GM21717 (cell line): ENCODE results near the gene CEP128.
A peak's percentile ranks its signal among the peaks of the same experiment; 100 is the strongest.
"Not testable (repeated sequence)": the region's sequence is repeated elsewhere in the genome, so short reads cannot be mapped to it uniquely, and the experiment has no call there.

Experiments
- ATAC-seq: cut with Tn5 transposase; IDR thresholded peaks from one replicate; pipeline ENCODE4 v1.9.1; 2021; ENCODE audit warnings: mild to moderate bottlenecking, moderate library complexity; ENCODE audit not compliant: unreplicated experiment

Gene CEP128

GRCh38 chr14:80954687-80955299, 13.3 kb upstream of the CEP128 start:
- peak; percentile 18 for ATAC-seq

- ATAC-seq, result not testable (repeated sequence)
Observed at GRCh38 chr14:80953211-80953610, 11.7 kb upstream of the CEP128 start.

GRCh38 chr14:80951491-80951890, 10.0 kb upstream of the CEP128 start:
- no peak for ATAC-seq

- ATAC-seq, result no peak
Observed at GRCh38 chr14:80948291-80948690, 6.8 kb upstream of the CEP128 start.

- ATAC-seq, result no peak
Observed at GRCh38 chr14:80946797-80947196, 5.3 kb upstream of the CEP128 start.

GRCh38 chr14:80946187-80946586, 4.6 kb upstream of the CEP128 start:
- no peak for ATAC-seq

- ATAC-seq, result no peak
Observed at GRCh38 chr14:80944861-80945617, 3.5 kb upstream of the CEP128 start.

- no peak for ATAC-seq
Observed at GRCh38 chr14:80942191-80942600, 658 bp upstream of the CEP128 start.

GRCh38 chr14:80940146-80940545, 1.4 kb downstream of the CEP128 start:
- no peak for ATAC-seq

GRCh38 chr14:80933686-80934085, 7.9 kb downstream of the CEP128 start:
- ATAC-seq, result no peak

- no peak for ATAC-seq
Observed at GRCh38 chr14:80933282-80933681, 8.3 kb downstream of the CEP128 start.

- ATAC-seq, result peak; percentile 99
Observed at GRCh38 chr14:80930836-80931389, 10.6 kb downstream of the CEP128 start.

- ATAC-seq, result no peak
Observed at GRCh38 chr14:80930095-80930494, 11.4 kb downstream of the CEP128 start.

- no peak for ATAC-seq
Observed at GRCh38 chr14:80927083-80927989, 14.2 kb downstream of the CEP128 start.

GRCh38 chr14:80926397-80927082, 15.0 kb downstream of the CEP128 start:
- no peak for ATAC-seq

- no peak for ATAC-seq
Observed at GRCh38 chr14:80924365-80925103, 17.0 kb downstream of the CEP128 start.

GRCh38 chr14:80923368-80923767, 18.2 kb downstream of the CEP128 start:
- ATAC-seq, result no peak

- ATAC-seq, result no peak
Observed at GRCh38 chr14:80919622-80920021, 21.9 kb downstream of the CEP128 start.

- not testable (repeated sequence) for ATAC-seq
Observed at GRCh38 chr14:80912013-80912412, 29.5 kb downstream of the CEP128 start.

- ATAC-seq, result no peak
Observed at GRCh38 chr14:80906946-80907345, 34.6 kb downstream of the CEP128 start.
